Adrenal gland (tissue), 5 donors: Measurements from ENCODE around the gene LSAMP.

ENCODE experiments used
- POLR2A ChIP-seq, 2 donors: fragments of 450-650 bp; IDR thresholded peaks; one replicate each; pipeline ENCODE4 v1.6.1; 2017; ENCODE audit warnings: antibody characterized with exemption in 2 of 2, mild to moderate bottlenecking in 2 of 2, moderate library complexity in 1 of 2
- TF ChIP-seq, protein P1 (sequence below), 6 experiments: fragments of 450-650 bp in 4 of 6; fragments of 200-600 bp in 2 of 6; sonication (generic) in 1 of 6; IDR thresholded peaks; 1 replicate in 5 of 6; 2 replicates in 1 of 6; pipeline versions ENCODE4 v1.5.1 to v1.8.0; 2016 to 2021; ENCODE audit warnings: antibody characterized with exemption in 6 of 6, mild to moderate bottlenecking in 2 of 6, moderate library complexity in 1 of 6
- donor health status: DM: no; HTN: no; CAD: no.

- TF ChIP-seq, protein P1, sequence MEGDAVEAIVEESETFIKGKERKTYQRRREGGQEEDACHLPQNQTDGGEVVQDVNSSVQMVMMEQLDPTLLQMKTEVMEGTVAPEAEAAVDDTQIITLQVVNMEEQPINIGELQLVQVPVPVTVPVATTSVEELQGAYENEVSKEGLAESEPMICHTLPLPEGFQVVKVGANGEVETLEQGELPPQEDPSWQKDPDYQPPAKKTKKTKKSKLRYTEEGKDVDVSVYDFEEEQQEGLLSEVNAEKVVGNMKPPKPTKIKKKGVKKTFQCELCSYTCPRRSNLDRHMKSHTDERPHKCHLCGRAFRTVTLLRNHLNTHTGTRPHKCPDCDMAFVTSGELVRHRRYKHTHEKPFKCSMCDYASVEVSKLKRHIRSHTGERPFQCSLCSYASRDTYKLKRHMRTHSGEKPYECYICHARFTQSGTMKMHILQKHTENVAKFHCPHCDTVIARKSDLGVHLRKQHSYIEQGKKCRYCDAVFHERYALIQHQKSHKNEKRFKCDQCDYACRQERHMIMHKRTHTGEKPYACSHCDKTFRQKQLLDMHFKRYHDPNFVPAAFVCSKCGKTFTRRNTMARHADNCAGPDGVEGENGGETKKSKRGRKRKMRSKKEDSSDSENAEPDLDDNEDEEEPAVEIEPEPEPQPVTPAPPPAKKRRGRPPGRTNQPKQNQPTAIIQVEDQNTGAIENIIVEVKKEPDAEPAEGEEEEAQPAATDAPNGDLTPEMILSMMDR (IDR thresholded peaks at IDR 0.05): no peak
- no peak for TF ChIP-seq POLR2A (IDR thresholded peaks at IDR 0.05)
Measured at GRCh38 chr3:116139641-116140040, 305.6 kb downstream of the LSAMP start.
